ENCODE measurements around the gene ABCD1. TPM values are rescaled to one million over a fixed set of nuclear protein-coding genes. Genes with fewer than 3 reads are reported as not detected.
A peak's percentile ranks its signal among the peaks of the same experiment; 100 is the strongest.

The ABCD1 gene
- total RNA-seq, 1 donor from 2014 or later: 6.6 TPM

DNA sequence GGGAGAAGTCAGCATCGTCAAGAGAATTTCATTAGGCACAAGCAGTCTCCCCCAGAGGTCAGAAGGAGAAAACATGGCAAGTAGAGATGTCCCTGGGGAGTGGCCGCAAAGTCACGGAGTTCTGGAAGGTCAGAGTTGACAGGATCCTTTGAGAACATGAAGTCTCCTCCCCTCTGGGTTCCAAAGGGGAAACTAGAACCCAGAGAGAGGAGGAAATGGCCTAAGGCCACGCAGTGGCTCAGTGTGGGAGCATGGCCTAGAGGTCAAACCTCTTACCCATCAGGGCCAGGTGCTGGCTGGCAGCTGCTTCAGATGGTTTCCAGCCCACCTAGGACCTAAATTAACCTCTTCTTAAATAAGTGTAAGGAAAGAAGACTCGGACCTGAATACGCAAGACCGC, 68.6 kb downstream of the ABCD1 start:
- no peaks in the 10 kb centered on the region for H3K9me3 Mint-ChIP-seq
- peak overlapping the region; percentile 94 for H3K4me3 Mint-ChIP-seq
- peaks cover 2% of the 10 kb centered on the region for H3K36me3 Mint-ChIP-seq (ENCODE audit: low read depth)
- DNase-seq (ENCODE audit: low read depth, low spot score): no peak
- TF ChIP-seq, protein P1, sequence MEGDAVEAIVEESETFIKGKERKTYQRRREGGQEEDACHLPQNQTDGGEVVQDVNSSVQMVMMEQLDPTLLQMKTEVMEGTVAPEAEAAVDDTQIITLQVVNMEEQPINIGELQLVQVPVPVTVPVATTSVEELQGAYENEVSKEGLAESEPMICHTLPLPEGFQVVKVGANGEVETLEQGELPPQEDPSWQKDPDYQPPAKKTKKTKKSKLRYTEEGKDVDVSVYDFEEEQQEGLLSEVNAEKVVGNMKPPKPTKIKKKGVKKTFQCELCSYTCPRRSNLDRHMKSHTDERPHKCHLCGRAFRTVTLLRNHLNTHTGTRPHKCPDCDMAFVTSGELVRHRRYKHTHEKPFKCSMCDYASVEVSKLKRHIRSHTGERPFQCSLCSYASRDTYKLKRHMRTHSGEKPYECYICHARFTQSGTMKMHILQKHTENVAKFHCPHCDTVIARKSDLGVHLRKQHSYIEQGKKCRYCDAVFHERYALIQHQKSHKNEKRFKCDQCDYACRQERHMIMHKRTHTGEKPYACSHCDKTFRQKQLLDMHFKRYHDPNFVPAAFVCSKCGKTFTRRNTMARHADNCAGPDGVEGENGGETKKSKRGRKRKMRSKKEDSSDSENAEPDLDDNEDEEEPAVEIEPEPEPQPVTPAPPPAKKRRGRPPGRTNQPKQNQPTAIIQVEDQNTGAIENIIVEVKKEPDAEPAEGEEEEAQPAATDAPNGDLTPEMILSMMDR (conservative IDR thresholded peaks at IDR 0.05): no peak
- H3K27ac Mint-ChIP-seq (ENCODE audit: unreplicated experiment): no peak overlapping the region
- H3K4me1 Mint-ChIP-seq: peaks cover 15% of the 10 kb centered on the region
- no peaks in the 10 kb centered on the region for H3K27me3 Mint-ChIP-seq (ENCODE audit: low read depth)

Other genes with a start within 250 kb of the ABCD1 start
- 80.6 and 85.2 TPM in 2 replicates for gene BGN, start 229.9 kb upstream of the ABCD1 start, total RNA-seq
- gene ATP2B3, start 207.2 kb upstream of the ABCD1 start, total RNA-seq: 0.05 and 0.11 TPM in 2 replicates
- 24.4 and 25.3 TPM in 2 replicates for gene CCNQ, start 125.7 kb upstream of the ABCD1 start, total RNA-seq
- 1.7 TPM in 2 replicates for gene DUSP9, start 77.7 kb upstream of the ABCD1 start, total RNA-seq
- 9.4 and 10.2 TPM in 2 replicates for gene PNCK, start 51.0 kb upstream of the ABCD1 start, total RNA-seq
- gene SLC6A8, start 36.9 kb upstream of the ABCD1 start, total RNA-seq: 123 and 125 TPM in 2 replicates
- gene BCAP31, start 469 bp upstream of the ABCD1 start, total RNA-seq: 117 and 118 TPM in 2 replicates
- 15.7 and 16.2 TPM in 2 replicates for gene PLXNB3, start 39.4 kb downstream of the ABCD1 start, total RNA-seq
- gene SRPK3, start 56.2 kb downstream of the ABCD1 start, total RNA-seq: 0.14 and 0.30 TPM in 2 replicates
- 50.2 and 52.6 TPM in 2 replicates for gene IDH3G, start 69.5 kb downstream of the ABCD1 start, total RNA-seq
- gene SSR4, start 69.8 kb downstream of the ABCD1 start, total RNA-seq: 183 and 187 TPM in 2 replicates
- 48.8 and 52.5 TPM in 2 replicates for gene PDZD4, start 105.7 kb downstream of the ABCD1 start, total RNA-seq
- gene L1CAM, start 161.3 kb downstream of the ABCD1 start, total RNA-seq: 133 and 137 TPM in 2 replicates
- gene AVPR2, start 179.8 kb downstream of the ABCD1 start, total RNA-seq: not detected in 2 replicates
- 10.2 and 10.7 TPM in 2 replicates for gene ARHGAP4, start 201.4 kb downstream of the ABCD1 start, total RNA-seq
- gene NAA10, start 210.2 kb downstream of the ABCD1 start, total RNA-seq: 116 and 124 TPM in 2 replicates
- 11.4 and 11.8 TPM in 2 replicates for gene RENBP, start 219.8 kb downstream of the ABCD1 start, total RNA-seq
- gene HCFC1, start 247.0 kb downstream of the ABCD1 start, total RNA-seq: 168 and 173 TPM in 2 replicates
- 8.0 and 14.0 TPM in 2 replicates for gene TMEM187, start 247.9 kb downstream of the ABCD1 start, total RNA-seq

All from neural crest cell (in vitro differentiated cells).